Subcutaneous adipose tissue (tissue), 4 donors: ENCODE measurements around the gene TMEM63C. TPM values are rescaled to one million over a fixed set of nuclear protein-coding genes. Genes with fewer than 3 reads are reported as not detected.

ENCODE experiments used
- total RNA-seq, 4 donors: library from RNA; depleted of rRNA; stranded (reverse); fragments of >200 nt; gene quantifications; one replicate each; pipeline ENCODE4 v1.1.0, GENCODE V29; 2016
- TF ChIP-seq, protein P1 (sequence below): fragments of 450-650 bp; IDR thresholded peaks from one replicate; pipeline ENCODE4 v1.5.1; 2016; ENCODE audit warnings: low read depth, mild to moderate bottlenecking, control low read depth, antibody characterized with exemption, moderate library complexity

Gene TMEM63C
- total RNA-seq, 4 donors from 2014 or later, result 0.17 TPM; not detected in 3

DNA sequence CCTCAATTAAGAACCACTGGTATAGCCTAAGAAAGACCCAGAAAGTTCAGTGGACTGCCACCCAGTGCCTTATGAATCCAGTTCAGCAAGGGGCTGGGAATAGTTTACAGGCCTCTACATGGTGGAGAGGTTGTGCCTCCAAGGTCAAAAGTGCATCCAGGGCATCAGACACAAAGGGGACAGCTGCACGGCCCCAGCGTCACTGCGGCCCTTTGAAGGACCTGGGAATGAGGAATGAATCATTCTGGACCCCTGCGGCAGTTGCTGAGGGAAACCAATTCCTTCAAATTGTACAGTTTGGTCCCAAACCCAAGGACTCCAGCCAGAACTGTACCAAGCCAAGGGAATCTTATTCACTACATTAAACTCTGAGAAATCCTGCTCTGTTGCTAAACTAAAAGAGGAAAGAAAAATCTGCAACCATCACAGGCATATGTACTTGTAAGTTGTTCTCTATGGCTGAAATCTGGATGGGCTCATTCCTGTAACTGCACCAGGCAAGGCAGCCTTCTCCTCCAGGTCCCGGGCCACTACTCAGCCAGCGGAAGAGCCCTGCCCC is 100.3 kb downstream of the TMEM63C start:
- TF ChIP-seq, protein P1, sequence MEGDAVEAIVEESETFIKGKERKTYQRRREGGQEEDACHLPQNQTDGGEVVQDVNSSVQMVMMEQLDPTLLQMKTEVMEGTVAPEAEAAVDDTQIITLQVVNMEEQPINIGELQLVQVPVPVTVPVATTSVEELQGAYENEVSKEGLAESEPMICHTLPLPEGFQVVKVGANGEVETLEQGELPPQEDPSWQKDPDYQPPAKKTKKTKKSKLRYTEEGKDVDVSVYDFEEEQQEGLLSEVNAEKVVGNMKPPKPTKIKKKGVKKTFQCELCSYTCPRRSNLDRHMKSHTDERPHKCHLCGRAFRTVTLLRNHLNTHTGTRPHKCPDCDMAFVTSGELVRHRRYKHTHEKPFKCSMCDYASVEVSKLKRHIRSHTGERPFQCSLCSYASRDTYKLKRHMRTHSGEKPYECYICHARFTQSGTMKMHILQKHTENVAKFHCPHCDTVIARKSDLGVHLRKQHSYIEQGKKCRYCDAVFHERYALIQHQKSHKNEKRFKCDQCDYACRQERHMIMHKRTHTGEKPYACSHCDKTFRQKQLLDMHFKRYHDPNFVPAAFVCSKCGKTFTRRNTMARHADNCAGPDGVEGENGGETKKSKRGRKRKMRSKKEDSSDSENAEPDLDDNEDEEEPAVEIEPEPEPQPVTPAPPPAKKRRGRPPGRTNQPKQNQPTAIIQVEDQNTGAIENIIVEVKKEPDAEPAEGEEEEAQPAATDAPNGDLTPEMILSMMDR, result no peak

DNA sequence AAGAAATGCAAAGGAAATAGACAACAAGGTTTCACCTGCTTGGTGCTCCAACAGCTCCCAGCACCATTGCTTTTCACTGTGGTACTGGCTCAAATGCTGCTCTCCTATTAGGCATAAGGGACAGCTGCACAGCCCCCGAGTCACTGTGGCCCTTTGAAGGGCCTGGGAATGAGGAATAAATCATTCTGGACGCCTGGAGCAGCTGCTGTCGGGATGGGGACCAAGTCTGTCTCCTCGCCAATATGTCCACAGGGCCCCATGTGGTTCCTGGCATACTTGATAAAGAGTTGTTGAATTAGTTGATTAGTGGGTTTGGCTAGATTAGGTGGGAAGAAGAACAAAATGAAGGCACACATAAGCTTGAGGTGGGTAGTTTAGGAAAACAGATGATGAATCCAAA is 102.5 kb downstream of the TMEM63C start:
- TF ChIP-seq, protein P1, result no peak

DNA sequence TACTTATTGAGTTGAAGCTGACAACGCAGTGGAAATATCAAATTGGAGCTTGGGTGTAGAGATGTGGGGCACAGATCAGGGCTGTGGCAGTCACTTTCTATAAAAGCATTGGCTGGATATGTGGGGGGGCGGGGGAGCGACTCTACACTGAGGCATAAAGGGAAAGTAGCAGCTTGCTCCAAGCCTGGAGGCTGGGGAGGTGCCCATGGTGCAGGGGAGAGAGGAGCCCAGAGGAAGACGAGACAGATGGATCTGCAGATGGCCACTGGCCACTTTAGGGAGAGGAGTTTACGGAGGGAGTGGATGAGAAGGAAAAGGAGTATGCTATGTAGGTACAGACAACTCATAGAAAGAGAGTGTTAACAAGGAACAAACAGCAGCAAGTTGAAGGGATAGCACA is 102.9 kb downstream of the TMEM63C start:
- TF ChIP-seq, protein P1, result no peak

DNA sequence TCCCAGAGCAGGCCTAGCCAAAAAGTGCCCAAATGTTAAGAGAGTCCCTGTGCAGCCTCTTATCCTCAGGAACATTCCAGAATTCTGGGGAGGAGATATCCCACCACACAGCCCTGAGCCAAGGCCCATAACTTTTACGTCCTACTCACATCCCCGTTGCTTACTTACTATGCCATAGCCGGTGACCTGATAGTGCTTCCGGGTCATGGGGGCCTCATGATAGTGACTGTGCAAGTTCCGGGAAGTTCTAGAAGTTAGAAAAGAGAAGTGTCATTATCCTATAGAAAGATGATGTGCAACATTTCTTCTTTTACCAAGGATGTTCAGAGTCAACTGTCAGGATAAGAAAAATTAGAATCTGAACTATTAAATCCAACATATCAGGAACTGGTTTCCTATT is 105.0 kb downstream of the TMEM63C start:
- TF ChIP-seq, protein P1, result no peak

DNA sequence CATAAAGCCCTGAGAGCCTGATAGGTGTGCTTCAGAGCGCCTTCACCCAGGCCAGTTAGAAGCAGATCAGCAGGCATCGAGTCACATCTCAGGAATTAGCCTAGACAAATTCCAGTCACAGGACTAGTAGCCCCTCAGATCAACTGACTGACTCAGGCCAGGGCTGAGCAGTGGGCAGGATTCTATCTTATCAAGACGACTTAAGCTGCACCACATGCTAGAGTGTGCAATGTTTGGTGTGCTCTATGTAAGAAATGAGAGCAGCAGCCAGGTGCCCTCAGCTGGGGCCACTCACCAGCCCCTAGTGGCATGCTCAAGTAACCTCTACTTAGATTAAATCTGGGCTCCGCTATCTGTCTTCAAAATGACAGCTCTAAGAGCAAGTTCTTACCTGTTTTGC is 109.1 kb downstream of the TMEM63C start:
- TF ChIP-seq, protein P1, result no peak

DNA sequence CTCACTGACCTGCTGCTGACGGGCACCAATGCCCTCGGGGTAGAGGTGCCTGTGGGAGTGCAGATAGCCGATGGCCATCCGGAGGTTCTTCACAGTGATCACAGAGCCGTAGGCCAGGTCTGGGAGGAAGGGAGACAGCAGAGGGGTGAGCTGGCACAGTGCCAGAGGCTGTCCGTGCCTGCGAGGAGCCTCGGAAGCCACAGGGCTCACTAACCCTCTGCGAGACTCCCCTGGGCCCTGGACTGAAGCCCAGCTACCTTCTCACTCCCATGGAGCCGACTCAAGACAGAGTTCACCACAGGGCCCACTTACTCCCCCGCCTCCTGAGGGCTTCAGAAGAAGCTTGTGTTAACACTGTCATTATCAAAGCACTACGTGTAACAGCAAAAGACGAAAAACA is 114.6 kb downstream of the TMEM63C start:
- TF ChIP-seq, protein P1, result no peak

DNA sequence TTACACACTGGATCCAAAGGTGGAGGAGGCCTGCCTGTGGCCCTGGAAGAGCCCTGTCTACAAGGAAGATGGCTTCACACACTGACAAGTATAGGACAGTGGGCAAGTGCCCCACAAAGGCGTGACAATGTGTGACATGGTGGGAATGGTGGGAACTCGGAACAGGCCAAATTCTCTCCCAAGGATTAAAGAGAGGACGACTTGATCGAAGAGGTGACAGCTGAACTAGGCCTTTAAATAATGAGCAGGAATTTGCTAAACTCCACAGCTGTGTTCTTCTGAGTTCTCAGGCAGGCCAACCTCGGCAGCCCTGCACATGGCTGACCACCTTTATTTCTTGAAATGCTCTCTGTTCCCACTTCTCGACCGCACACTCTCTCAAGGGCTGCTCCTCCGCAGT is 115.3 kb downstream of the TMEM63C start:
- TF ChIP-seq, protein P1, result no peak

DNA sequence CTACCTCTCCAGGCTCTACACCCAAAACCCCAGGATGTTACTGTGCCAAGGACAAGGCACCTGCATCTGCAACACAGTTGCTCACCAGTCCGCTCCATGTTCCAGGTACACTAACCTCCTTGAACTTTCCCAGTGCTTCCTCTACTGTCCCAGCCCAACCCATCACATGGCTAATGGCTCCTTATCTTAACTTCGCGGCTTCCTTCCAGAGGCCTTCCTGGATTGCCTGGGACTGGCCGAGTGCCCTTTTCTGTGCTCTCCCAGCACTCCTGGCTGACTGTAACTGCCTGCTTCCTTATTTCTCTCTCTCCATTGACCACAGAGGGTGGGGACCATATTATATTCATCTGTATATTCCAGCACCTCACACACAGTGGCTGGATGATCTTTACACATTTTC is 118.2 kb downstream of the TMEM63C start:
- TF ChIP-seq, protein P1, result no peak
